ENCODE measurements around the gene ATRIP. TPM values are rescaled to one million over a fixed set of nuclear protein-coding genes. Genes with fewer than 3 reads are reported as not detected.
A peak's percentile ranks its signal among the peaks of the same experiment; 100 is the strongest.

ATRIP gene
- total and polyA plus RNA-seq, 2 of the 8 experiments (the other 6 are each of a cell fraction or from before 2014, with no cell fraction given) = 18.5 to 20.2 TPM

GRCh38 chr3:48504051-48504946 is 57.8 kb downstream of the ATRIP start, which contains the start of gene SHISA5:
Gene SHISA5, minus strand, starts transcription at chr3:48504174. Its CDS starts 80 bp downstream, at chr3:48504094.
- H3K9ac ChIP-seq (replicated peaks in 1 of 4; ENCODE audit: extremely low read depth in 1 of 4, low read depth in 3 of 4, low read length in 3 of 4) = peak within 1 kb of the TSS in 3 of 4 experiments; percentile 38 to 56 (median 39); a peak in 5 of 7 replicates
- no peak within 1 kb of the TSS for H3K23ac ChIP-seq (ENCODE audit: insufficient read length)
- H4K5ac ChIP-seq (ENCODE audit: insufficient read length, low read depth, low read length) = peak within 1 kb of the TSS; percentile 3
- H3K4me2 ChIP-seq (ENCODE audit: insufficient read depth in 1 of 2, low read depth in 2 of 2, low read length in 2 of 2) = peak within 1 kb of the TSS; percentile 66 to 94
- H3K27me3 ChIP-seq (replicated peaks in 1 of 4; ENCODE audit: control insufficient read depth in 3 of 4, extremely low read depth in 1 of 4, insufficient read depth in 3 of 4, low read length in 3 of 4) = peaks cover 0 to 3% (median 0%) of the 10 kb centered on the region in 4 experiments; a peak in 2 of 7 replicates
- FAIRE-seq (no peak), DNase-seq (ENCODE audit: low read depth in 1 of 2, low spot score in 2 of 2) (no peak)
- H2BK12ac ChIP-seq (ENCODE audit: low read depth, low read length) = peak within 1 kb of the TSS; percentile 98; the same call in 1 of the 2 replicates
- peak within 1 kb of the TSS; percentile 95 for H3K4ac ChIP-seq (replicated peaks; ENCODE audit: insufficient read length, low read depth, low read length)
- H2AFZ ChIP-seq (ENCODE audit: low read length) = peak within 1 kb of the TSS; percentile 35; the same call in 1 of the 2 replicates
- peak within 1 kb of the TSS; percentile 66 for H4K8ac ChIP-seq (ENCODE audit: extremely low read depth, insufficient read depth, low read length)
- peak within 1 kb of the TSS; percentile 97; the same call in 1 of the 2 replicates for H2BK15ac ChIP-seq (ENCODE audit: low read length)
- peak within 1 kb of the TSS; percentile 62 for H3K56ac ChIP-seq (replicated peaks; ENCODE audit: insufficient read length, low read depth, low read length)
- H3K18ac ChIP-seq (ENCODE audit: extremely low read depth, low read length) = peak within 1 kb of the TSS; percentile 95
- ChIA-PET CTCF (ENCODE audit: partially characterized antibody) (interaction anchor here (1.0 to 11.2 kb wide), 4 partner anchors 35 to 71 kb away, joined by 3 to 251 read pairs (median 8); a partner anchor contains a TSS), POLR2A (ENCODE audit: partially characterized antibody) (interaction anchor here (0.6 to 2.9 kb wide), 19 partner anchors 8 to 265 kb away, joined by 3 to 21 read pairs (median 4); partner anchors contain the start of genes ATRIP, CCDC51, PFKFB4 and TMA7)
- peak within 1 kb of the TSS; percentile 3; the same call in 1 of the 2 replicates for H2BK20ac ChIP-seq (ENCODE audit: low read length)
- H2AK5ac ChIP-seq (ENCODE audit: low read depth, low read length) = peak within 1 kb of the TSS; percentile 79; the same call in 1 of the 2 replicates
- H3K4me1 ChIP-seq (replicated peaks in 1 of 4; ENCODE audit: control insufficient read depth in 3 of 4, insufficient read depth in 4 of 4, low read length in 3 of 4) = peaks cover 4 to 15% (median 12%) of the 10 kb centered on the region in 4 experiments
- peak within 1 kb of the TSS; percentile 61 for H2BK120ac ChIP-seq (replicated peaks; ENCODE audit: low read depth, low read length)
- H4K20me1 ChIP-seq (replicated peaks in 1 of 2; ENCODE audit: control insufficient read depth in 1 of 2, insufficient read depth in 2 of 2, low read length in 2 of 2) = peaks cover 0 to 2% of the 10 kb centered on the region in 2 experiments
- no peak within 1 kb of the TSS for H3K14ac ChIP-seq (ENCODE audit: insufficient read length)
- H3K79me1 ChIP-seq (ENCODE audit: low read depth, low read length) = peaks cover 9% of the 10 kb centered on the region
- WGBS, 2 experiments (ENCODE audit: extremely low coverage in 1 of 2, insufficient coverage in 1 of 2, insufficient read length in 1 of 2, insufficient replicate concordance in 2 of 2, low coverage in 1 of 2, low lambda C conversion rate in 2 of 2, missing lambda C conversion rate in 1 of 2) = 15% methylated on average over 25 of the region's 66 CpGs; no CpG with 5 or more reads in 1 of the 2 experiments
- H3K23me2 ChIP-seq (ENCODE audit: low read depth, low read length) = peaks cover 11% of the 10 kb centered on the region; the same call in 1 of the 2 replicates
- H2BK5ac ChIP-seq (ENCODE audit: low read depth, low read length) = peak within 1 kb of the TSS; percentile 88; the same call in 1 of the 2 replicates
- peaks cover 0 to 3% of the 10 kb centered on the region in 2 experiments; a peak in 1 of 4 replicates for H3K79me2 ChIP-seq (ENCODE audit: control insufficient read depth in 1 of 2, insufficient read depth in 2 of 2, low read length in 2 of 2)
- H3K27ac ChIP-seq (ENCODE audit: low read depth, low read length) = peak within 1 kb of the TSS; percentile 46; the same call in 1 of the 2 replicates
- no peaks in the 10 kb centered on the region for H3K9me3 ChIP-seq (ENCODE audit: insufficient read depth in 2 of 2, low read depth in 1 of 2, low read length in 1 of 2)
- peaks cover 0 to 6% (median under 1%) of the 10 kb centered on the region in 4 experiments; a peak in 2 of 8 replicates for H3K36me3 ChIP-seq (ENCODE audit: control insufficient read depth in 2 of 4, insufficient read depth in 4 of 4, low read length in 3 of 4)
- H3K4me3 ChIP-seq (ENCODE audit: extremely low read depth in 1 of 4, insufficient read depth in 2 of 4, low read depth in 3 of 4, low read length in 4 of 4) = peak within 1 kb of the TSS; percentile 63 to 77 (median 70)
- peak within 1 kb of the TSS; percentile 82 for H4K91ac ChIP-seq (replicated peaks; ENCODE audit: insufficient read length, low read length)
- TF ChIP-seq RAD21 (IDR thresholded peaks at IDR 0.05 in 1 of 2, conservative IDR thresholded peaks at IDR 0.05 in 1 of 2; ENCODE audit: low read depth in 2 of 2, low read length in 2 of 2) (no peak), NRF1 (IDR thresholded peaks at IDR 0.05; ENCODE audit: low read depth, low read length) (no peak), PHF8 (conservative IDR thresholded peaks at IDR 0.05; ENCODE audit: low read depth, low read length) (0 out of 2 replicates have a peak, but pooled peaks have one; percentile 3), MAFK (IDR thresholded peaks at IDR 0.05; ENCODE audit: low read depth, low read length) (no peak), JUND (IDR thresholded peaks at IDR 0.05; ENCODE audit: low read length) (no peak), POLR2AphosphoS5 (IDR thresholded peaks at IDR 0.05; ENCODE audit: low read depth, low read length) (no peak), SAP30 (IDR thresholded peaks at IDR 0.05; ENCODE audit: insufficient read depth, insufficient replicate concordance, low read length) (no peak), ASH2L (IDR thresholded peaks at IDR 0.05; ENCODE audit: low read length) (peak; percentile 37), KDM4A (IDR thresholded peaks at IDR 0.05; ENCODE audit: low read depth, low read length, severe bottlenecking) (no peak), POU5F1 (IDR thresholded peaks at IDR 0.05; ENCODE audit: low read depth, low read length) (no peak)

Data from H1 (cell line).